SIG-M5 treated with dmso at 0.1 percent for 504 hours (cell line): ENCODE measurements around the gene SELENOV.

ENCODE experiments used
- DNase-seq: peaks from one replicate; lab custom pipeline; 2025; ENCODE audit not compliant: unreplicated experiment; lab: John Stamatoyannopoulos, UW

The SELENOV gene

GRCh38 chr19:39492788-39493187, 22.2 kb upstream of the SELENOV start:
- no peak for DNase-seq

DNA sequence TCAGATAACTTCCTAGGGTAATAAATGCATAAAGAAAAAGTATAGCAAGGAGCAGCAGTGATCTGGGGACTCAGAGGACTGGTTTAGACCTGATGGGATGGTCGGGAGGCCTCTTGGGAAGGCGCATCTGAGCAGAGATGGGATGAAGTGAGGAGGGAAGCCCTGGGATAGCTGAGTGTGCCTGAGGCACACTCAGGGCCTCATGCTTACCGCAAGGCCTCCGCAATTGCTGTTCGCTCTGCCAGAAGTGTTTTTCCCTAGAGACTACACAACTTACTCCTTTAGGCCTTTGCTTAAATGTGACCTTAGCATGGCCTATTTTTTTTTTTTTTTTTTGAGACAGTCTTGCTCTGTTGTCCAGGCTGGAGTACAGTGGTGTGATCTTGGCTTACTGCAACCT, 20.3 kb upstream of the SELENOV start:
- no peak for DNase-seq

DNA sequence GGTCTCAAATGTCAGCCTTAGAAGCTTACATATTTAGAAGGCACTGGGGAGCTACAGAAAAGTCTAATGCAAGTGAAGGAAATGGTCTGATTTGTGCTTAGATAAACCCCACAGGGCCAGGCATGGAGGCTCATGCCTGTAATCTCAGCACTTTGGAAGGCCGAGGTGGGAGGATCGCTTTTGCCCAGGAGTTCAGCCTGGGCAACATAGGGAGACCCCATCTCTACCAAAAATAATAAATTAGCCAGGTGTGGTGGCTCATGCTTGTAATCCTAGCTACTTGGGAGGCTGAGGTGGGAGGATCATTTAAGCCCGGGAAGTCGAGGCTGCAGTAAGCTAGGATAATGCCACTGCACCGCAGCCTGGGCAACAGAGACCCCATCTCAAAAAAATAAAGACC, 18.9 kb upstream of the SELENOV start:
- no peak for DNase-seq

DNA sequence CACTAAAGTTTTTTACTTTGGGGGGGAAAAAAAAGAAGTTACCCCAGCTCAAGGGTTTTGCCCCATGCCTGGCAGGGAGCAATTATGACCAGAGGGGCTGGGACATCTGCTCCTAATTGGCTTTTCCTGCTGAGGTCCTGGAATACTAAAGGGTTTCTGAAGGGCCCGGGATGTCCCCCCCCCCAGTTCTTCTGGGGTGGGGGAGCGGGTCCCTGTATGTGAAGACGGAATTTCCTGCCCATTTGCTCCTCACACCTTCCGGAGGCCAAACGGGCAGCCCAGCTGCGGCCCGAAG, 17.3 kb upstream of the SELENOV start:
- DNase-seq: no peak

- no peak for DNase-seq
These were observed 16.7 kb upstream of the SELENOV start for GRCh38 chr19:39497996-39498797.

DNA sequence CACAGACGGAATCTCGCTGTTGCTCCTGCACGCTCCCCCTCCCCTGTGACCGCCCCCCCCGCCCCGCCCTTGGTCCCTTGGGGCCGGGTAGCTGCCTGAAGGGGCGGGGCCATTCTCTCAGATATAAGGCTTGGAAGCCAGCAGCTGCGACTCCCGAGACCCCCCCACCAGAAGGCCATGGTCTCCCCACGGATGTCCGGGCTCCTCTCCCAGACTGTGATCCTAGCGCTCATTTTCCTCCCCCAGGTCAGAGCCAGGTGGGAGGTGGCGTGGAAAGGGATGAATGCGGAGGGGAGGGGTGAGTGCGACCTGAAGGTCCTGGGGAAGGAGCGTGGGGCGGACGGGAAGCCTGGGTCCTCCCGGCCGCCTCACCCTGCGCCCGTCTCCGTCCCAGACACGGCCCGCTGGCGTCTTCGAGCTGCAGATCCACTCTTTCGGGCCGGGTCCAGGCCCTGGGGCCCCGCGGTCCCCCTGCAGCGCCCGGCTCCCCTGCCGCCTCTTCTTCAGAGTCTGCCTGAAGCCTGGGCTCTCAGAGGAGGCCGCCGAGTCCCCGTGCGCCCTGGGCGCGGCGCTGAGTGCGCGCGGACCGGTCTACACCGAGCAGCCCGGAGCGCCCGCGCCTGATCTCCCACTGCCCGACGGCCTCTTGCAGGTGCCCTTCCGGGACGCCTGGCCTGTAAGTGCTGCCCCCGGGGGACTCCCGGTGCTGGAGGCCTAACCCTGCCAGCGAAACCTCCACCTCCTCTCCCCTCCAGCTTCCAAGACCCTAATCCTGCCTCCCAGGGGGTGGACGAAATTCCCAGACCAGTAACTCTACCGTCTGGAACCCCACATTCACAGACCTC, 15.9 kb upstream of the SELENOV start, which contains the start of gene DLL3:
TSS of gene DLL3 (plus strand) at position 150 of the 845 bp plus-strand sequence. CDS start at position 178, 28 bp downstream.
- DNase-seq: no peak

DNA sequence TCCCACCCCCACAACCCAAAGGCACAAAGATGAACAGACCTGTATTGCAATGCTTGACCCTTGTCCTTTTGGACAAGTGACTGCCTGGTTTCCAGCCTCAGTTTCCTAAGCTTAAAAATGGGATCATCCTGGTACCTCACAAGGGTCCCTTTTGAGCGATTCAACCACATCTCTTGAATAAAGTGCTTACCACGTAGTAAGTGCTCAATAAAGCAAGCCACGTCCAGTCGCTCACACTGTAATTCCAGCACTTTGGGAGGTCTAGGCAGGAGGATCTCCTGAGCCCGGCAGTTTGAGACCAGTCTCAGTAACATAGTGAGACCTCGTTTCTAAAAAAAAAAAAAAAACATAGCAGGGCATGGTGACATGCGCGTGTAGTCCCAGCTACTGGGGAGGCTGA, 15.0 kb upstream of the SELENOV start:
- no peak for DNase-seq

DNA sequence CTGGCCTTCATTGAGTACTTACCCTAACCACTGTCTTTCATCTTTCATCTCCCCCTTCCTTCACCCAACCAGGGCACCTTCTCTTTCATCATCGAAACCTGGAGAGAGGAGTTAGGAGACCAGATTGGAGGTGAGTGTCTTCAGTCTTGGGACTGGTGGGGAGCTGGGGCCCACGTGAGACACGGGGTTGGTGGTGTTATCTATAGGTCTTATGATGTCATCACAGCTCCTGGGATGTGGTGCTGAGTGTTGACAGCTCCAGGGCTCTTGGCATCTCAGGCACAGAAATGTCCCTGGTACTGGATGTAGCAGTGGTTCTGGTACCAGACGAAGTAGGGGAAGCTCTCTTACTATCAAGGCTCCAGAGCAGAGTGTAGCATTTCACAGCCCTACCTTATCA, 14.4 kb upstream of the SELENOV start:
- DNase-seq: no peak

DNA sequence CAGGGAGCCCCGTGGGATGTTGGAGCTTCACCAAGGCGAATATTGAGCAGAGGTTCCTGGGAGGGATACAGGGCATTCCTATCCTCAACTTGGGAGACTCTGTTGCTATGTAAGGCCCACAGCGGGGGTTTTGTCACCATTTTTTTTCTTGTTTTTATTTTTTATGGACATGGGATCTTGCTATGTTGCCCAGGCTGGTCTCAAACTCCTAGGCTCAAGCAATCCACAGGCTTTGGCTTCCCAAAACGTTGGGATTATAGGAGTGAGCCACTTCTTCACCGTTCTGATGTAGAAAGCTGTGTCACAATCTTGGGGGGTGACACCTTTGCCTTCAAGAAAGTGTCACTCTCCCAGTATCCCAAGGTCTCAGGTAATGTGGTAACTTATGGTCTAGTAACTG, 13.6 kb upstream of the SELENOV start:
- DNase-seq: no peak

DNA sequence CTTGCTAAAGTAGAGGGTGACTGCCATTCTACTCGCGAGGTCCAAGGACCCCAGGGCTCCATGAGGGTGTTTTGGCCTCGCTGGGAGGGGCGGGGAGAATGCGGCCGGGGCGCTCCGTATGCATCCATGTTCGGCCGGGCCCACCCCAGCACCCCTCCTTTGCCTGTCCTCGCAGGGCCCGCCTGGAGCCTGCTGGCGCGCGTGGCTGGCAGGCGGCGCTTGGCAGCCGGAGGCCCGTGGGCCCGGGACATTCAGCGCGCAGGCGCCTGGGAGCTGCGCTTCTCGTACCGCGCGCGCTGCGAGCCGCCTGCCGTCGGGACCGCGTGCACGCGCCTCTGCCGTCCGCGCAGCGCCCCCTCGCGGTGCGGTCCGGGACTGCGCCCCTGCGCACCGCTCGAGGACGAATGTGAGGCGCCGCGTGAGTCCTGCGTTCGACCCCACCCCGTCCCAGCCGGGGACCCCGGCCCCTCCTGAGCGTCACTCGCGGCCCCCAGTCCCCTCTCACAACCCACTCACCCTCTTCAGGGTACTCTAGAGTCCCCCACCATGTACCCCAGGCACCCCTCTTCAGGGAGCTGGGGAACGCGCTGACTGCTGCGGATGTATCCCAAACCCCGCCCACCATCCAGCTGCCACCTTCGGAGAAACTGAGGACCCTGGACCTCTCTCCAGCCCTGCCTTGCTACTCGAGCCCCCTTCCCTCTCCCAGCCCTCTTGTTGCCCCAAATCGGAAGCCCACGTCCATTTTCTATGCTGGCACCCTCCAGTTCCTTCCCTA, 12.1 kb upstream of the SELENOV start:
- DNase-seq: no peak

- DNase-seq: no peak
These were observed 8.4 kb upstream of the SELENOV start for GRCh38 chr19:39506598-39506943.

GRCh38 chr19:39506944-39507714, 7.8 kb upstream of the SELENOV start:
- peak; percentile 37 for DNase-seq

GRCh38 chr19:39507715-39508364, 7.1 kb upstream of the SELENOV start:
- DNase-seq: no peak

- no peak for DNase-seq
These were observed 6.3 kb upstream of the SELENOV start for GRCh38 chr19:39508629-39509028.

DNA sequence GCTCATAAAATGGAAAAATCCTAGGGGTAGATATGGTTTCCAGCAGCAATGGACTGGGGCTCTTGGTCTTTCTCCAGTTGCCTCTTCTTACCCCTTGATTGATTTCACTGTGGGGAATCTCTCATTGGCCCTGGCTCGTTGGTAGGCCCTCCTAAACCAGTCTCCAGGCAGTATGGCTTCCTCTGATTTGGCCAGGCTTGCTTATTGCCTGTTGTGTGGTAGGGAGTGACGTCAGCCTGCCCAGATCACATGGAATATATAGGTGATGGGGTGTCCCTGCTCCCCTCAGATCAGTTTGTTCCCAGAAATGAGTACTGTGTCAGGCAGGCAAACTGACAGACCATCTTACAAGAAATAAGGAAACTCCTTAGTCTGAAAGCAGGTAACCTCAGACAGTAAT, 5.7 kb upstream of the SELENOV start:
- no peak for DNase-seq

- no peak for DNase-seq
These were observed 2.0 kb upstream of the SELENOV start for GRCh38 chr19:39512988-39513387.

- DNase-seq: no peak
These were observed 732 bp downstream of the SELENOV start for GRCh38 chr19:39515551-39516191.

DNA sequence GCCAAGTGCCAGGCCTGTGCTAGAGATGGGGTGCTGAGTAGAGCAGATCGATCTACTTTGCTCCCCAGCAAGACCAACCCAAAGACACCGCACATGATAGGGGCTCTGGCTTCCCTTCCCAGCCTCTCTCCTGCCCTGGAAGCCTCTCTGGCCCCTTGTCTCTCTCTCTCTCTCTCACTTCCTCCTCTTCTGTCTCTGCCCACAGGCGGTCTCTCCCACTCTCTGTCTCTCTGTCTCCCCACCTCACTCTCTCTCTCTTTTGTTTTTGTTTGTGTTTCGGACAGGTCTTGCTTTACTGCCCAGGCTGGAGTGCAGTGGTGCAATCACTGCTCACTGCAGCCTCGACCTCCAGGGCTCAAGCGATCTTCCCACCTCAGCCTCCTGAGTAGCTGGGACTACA, 1.3 kb downstream of the SELENOV start:
- peak; percentile 16 for DNase-seq

DNA sequence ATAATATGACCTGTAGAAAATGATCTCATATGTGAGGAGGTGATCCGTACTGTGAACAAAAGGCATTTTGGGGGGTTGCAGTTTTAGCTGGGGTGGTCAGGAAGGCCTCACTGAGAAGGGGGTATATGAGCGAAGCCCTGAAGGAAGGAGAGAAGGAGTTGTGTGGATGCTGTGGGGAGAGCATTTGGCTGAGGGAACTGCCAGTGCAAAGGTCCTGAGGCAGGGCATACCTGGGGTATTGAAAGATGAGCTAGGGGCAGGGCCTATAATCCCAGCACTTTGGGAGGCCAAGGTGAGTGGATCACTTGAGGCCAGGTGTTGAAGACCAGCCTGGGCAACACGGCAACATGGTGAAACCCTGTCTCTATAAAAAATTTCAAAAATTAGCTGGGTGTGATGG, 2.5 kb downstream of the SELENOV start:
- DNase-seq: no peak

DNA sequence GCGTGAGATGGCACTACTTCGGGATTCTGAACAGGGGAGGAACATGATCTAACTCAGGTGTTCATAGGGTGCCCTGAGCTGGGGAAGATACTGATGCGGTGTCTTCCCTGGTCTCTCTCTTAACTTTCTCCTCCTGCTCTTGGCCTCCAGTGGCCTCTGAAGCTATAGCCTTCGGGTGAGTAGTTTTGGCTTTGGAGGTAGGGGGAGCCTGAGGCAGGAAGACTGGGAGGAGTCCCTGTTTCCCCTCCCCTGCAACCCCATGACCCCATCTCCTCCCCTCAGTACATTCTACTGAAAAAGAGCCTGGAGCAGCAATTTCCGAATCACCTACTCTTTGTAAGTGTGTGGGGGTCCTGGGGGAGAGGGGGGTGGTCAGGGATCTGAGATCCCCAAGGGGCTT, 3.5 kb downstream of the SELENOV start:
- no peak for DNase-seq
